Endothelial cell of umbilical vein (primary cell): ENCODE measurements around the gene SIGMAR1. TPM values are rescaled to one million over a fixed set of nuclear protein-coding genes. Genes with fewer than 3 reads are reported as not detected.

Experiments used
- BruUV-seq: library from RNA; stranded (reverse); fragments of 400-500 nt; replicated peaks from 2 replicates; lab custom pipeline; 2021; lab: Mats Ljungman, UMichigan
- CTCF ChIA-PET: fragments of 300-600, 350-600 bp; sonication (Branson Sonifier 250); formaldehyde crosslinking; loops from one replicate; lab custom pipeline; 2021; ENCODE audit warnings: antibody characterized with exemption, inconsistent platforms; lab: Charles Lee
- POLR2A ChIA-PET: fragments of 300-600, 350-600 bp; sonication (Branson Sonifier 250); formaldehyde crosslinking; loops from one replicate; lab custom pipeline; 2021; ENCODE audit warnings: antibody characterized with exemption, inconsistent platforms; lab: Charles Lee
- DNase-seq: peaks from one replicate; pipeline ENCODE4 v3.0.0-alpha.2; 2011; ENCODE audit warnings: low read depth, low spot score
- FAIRE-seq: peaks from 2 replicates; lab custom pipeline; 2011; peaks lifted over from hg19 to GRCh38; lab: Jason Lieb, UNC
- H2AFZ ChIP-seq: 2 replicates; pipeline ENCODE4 v1.6.0; 2012; ENCODE audit warnings: low read depth, low read length, control low read depth, inconsistent platforms
- H3K27ac ChIP-seq: 2 replicates; pipeline ENCODE4 v1.5.1; 2011; ENCODE audit warnings: low read depth, mild to moderate bottlenecking, control low read depth, low read length, moderate library complexity; ENCODE audit not compliant: insufficient read depth
- H3K27me3 ChIP-seq, 2 experiments: 2 replicates each; pipeline versions ENCODE4 v1.6.0 to v1.6.1; 2011; ENCODE audit warnings: low read length in 2 of 2, mixed read lengths in 1 of 2; ENCODE audit not compliant: control insufficient read depth in 2 of 2, insufficient read depth in 2 of 2
- H3K36me3 ChIP-seq, 2 experiments: 2 replicates in 1 of 2; 3 replicates in 1 of 2; pipeline ENCODE4 v1.5.1; 2011; ENCODE audit warnings: low read length in 2 of 2, mild to moderate bottlenecking in 1 of 2, moderate library complexity in 1 of 2; ENCODE audit not compliant: control insufficient read depth in 2 of 2, insufficient read depth in 2 of 2; ENCODE audit errors: extremely low read depth in 1 of 2
- H3K4me1 ChIP-seq: 3 replicates; pipeline ENCODE4 v1.5.1; 2011; ENCODE audit warnings: mild to moderate bottlenecking, low read length; ENCODE audit not compliant: control insufficient read depth, insufficient read depth; ENCODE audit errors: extremely low read depth
- H3K4me2 ChIP-seq: 2 replicates; pipeline ENCODE4 v1.6.1; 2011; ENCODE audit warnings: low read length, control low read depth, mixed read lengths; ENCODE audit not compliant: insufficient read depth
- H3K4me3 ChIP-seq, 3 experiments: fragments of 200-600 bp in 1 of 3; sonication (generic), shearing (Covaris generic) in 1 of 3; replicated peaks in 1 of 3; 2 replicates each; pipeline ENCODE4 v1.5.1; 2011 to 2016; ENCODE audit warnings: control low read depth in 3 of 3, low read length in 3 of 3, mild to moderate bottlenecking in 2 of 3, inconsistent platforms in 1 of 3, low read depth in 1 of 3, moderate library complexity in 1 of 3; ENCODE audit not compliant: insufficient read depth in 1 of 3
- H3K79me2 ChIP-seq: 2 replicates; pipeline ENCODE4 v1.6.0; 2012; ENCODE audit warnings: low read length, inconsistent platforms; ENCODE audit not compliant: control insufficient read depth, insufficient read depth
- H3K9ac ChIP-seq: replicated peaks from 2 replicates; pipeline ENCODE3; 2011; ENCODE audit warnings: low read length, control low read depth; ENCODE audit not compliant: insufficient read depth; ENCODE audit errors: extremely low read depth
- H3K9me1 ChIP-seq: replicated peaks from 3 replicates; pipeline ENCODE4 v1.6.0; 2011; ENCODE audit warnings: mild to moderate bottlenecking, low read length; ENCODE audit not compliant: control insufficient read depth, insufficient read depth; ENCODE audit errors: extremely low read depth
- H3K9me3 ChIP-seq: replicated peaks from 2 replicates; pipeline ENCODE4 v1.5.1; 2012; ENCODE audit warnings: low read length, inconsistent platforms; ENCODE audit not compliant: control insufficient read depth, insufficient read depth
- H4K20me1 ChIP-seq: replicated peaks from 2 replicates; pipeline ENCODE3; 2011; ENCODE audit warnings: mild to moderate bottlenecking, low read length; ENCODE audit not compliant: control insufficient read depth, insufficient read depth; ENCODE audit errors: extremely low read depth
- CTCF ChIP-seq, 2 donors: IDR thresholded peaks; 1 replicate in 1 of 2; 2 replicates in 1 of 2; pipeline ENCODE4 v1.5.1; 2011; ENCODE audit warnings: low read length in 2 of 2, mild to moderate bottlenecking in 2 of 2, moderate library complexity in 2 of 2, control low read depth in 1 of 2, inconsistent platforms in 1 of 2, low read depth in 1 of 2; ENCODE audit not compliant: insufficient read depth in 1 of 2; ENCODE audit errors: extremely low read depth in 1 of 2
- EZH2 ChIP-seq: IDR thresholded peaks from 2 replicates; pipeline ENCODE4 v1.6.1; 2012; ENCODE audit warnings: borderline replicate concordance, low read depth, mild to moderate bottlenecking, moderate library complexity, low read length, inconsistent platforms; ENCODE audit not compliant: severe bottlenecking
- FOS ChIP-seq: IDR thresholded peaks from 2 replicates; pipeline ENCODE4 v1.6.1; 2011; ENCODE audit warnings: mild to moderate bottlenecking, low read length, moderate library complexity, borderline replicate concordance; ENCODE audit not compliant: insufficient read depth
- GATA2 ChIP-seq: IDR thresholded peaks from 2 replicates; pipeline ENCODE4 v1.7.0; 2011; ENCODE audit warnings: low read depth, mild to moderate bottlenecking, moderate library complexity, mixed read lengths, low read length; ENCODE audit not compliant: insufficient read length, insufficient read depth
- JUN ChIP-seq: IDR thresholded peaks from 2 replicates; pipeline ENCODE4 v1.6.1; 2011; ENCODE audit warnings: borderline replicate concordance, low read depth; ENCODE audit not compliant: insufficient read length, insufficient read depth
- MYC ChIP-seq: IDR thresholded peaks from one replicate; pipeline ENCODE4 v1.6.1; 2011; ENCODE audit warnings: mild to moderate bottlenecking, low read depth, low read length
- POLR2A ChIP-seq: IDR thresholded peaks from 2 replicates; pipeline ENCODE4 v1.6.1; 2012; ENCODE audit warnings: low read depth, mild to moderate bottlenecking, control low read depth, low read length
- POLR2AphosphoS5 ChIP-seq: IDR thresholded peaks from 2 replicates; pipeline ENCODE4 v1.6.1; 2012; ENCODE audit warnings: low read depth, mild to moderate bottlenecking, control low read depth, low read length, moderate library complexity; ENCODE audit not compliant: insufficient read depth
- dilution Hi-C: fragments of 300-500 bp; cut with MboI; formaldehyde crosslinking; loops from one replicate; pipeline ENCODE4 v1.15.0; 2019; ENCODE audit warnings: low sequenced_read_pairs; ENCODE audit not compliant: extremely low pct_ligation_motif_present
- intact Hi-C: fragments of 100-400 bp; cut with micrococcal nuclease; formaldehyde crosslinking; loops from one replicate; pipeline ENCODE4 v1.10.0; 2022
- polyA plus RNA-seq, 4 experiments: library from polyadenylated mRNA; depleted of rRNA in 3 of 4; stranded (reverse) in 3 of 4; unstranded in 1 of 4; fragments of >200 nt; gene quantifications; 2 replicates each; pipeline versions ENCODE4 v1.2.1 to v1.2.3, GENCODE V29; 2011 to 2012; ENCODE audit warnings: missing spikeins in 1 of 4
- total RNA-seq: library from RNA; stranded (reverse); gene quantifications from 2 replicates; pipeline ENCODE4 v1.2.3, GENCODE V29; 2021
- TF ChIP-seq, protein P1 (sequence below): IDR thresholded peaks from 2 replicates; pipeline ENCODE4 v1.6.1; 2011; ENCODE audit not compliant: insufficient read depth, insufficient read length

The SIGMAR1 gene
- total and polyA plus RNA-seq, 2 donors (not counting 3 experiments of a cell fraction or from before 2014, with no cell fraction given): 78.4 to 81.2 TPM

DNA sequence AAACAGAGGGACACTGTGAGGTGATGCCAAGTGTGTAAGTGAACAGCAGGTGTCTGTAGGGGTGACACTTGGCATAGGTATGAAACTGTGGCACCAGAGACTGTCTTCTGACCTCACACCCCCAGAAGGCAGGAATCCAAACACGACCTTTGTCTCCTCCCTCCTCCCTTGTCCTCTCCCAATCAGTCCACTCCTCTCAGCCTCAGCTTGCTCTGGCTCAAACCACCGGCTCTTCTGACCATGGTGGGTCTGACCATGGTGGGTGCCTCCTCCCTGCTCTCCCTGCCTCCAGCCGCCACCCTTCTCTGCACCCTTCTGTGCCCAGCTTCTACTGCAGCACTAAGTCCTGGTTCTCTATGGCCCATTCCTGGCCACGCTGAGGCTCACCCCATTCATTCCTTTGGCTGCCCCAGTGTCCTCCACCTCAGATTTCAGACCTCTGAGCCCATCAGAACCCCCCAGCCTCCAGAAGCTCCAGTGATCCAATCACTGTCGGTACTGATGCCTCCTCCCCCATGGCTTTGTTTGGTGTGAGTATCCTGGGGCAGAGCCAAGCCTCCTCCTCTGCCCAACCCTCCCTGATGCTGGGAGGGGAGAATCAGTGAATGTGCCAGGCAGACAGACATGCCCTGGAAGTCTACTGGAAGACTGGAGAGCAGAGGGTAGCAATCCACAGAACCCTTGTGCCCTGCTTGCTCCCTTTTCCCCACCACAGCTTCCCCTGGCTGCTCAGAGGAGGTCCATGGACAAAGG is 7.0 kb downstream of the SIGMAR1 start:
- TF ChIP-seq, protein P1, sequence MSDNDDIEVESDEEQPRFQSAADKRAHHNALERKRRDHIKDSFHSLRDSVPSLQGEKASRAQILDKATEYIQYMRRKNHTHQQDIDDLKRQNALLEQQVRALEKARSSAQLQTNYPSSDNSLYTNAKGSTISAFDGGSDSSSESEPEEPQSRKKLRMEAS: no peak
- TF ChIP-seq FOS (no peak), CTCF (IDR thresholded peaks at IDR 0.05; ENCODE audit: extremely low read depth in 1 of 2, insufficient read depth in 1 of 2, low read depth in 1 of 2, low read length in 2 of 2) (no peak), POLR2A (no peak), POLR2AphosphoS5 (no peak), GATA2 (no peak), MYC (no peak), JUN (no peak), EZH2 (no peak)
- no peaks in the 10 kb centered on the region for H3K9me3 ChIP-seq
- dilution Hi-C loops (no loop called here), intact Hi-C loops (no loop called here)
- H4K20me1 ChIP-seq: no peaks in the 10 kb centered on the region
- FAIRE-seq: no peak
- peaks cover 10% of the 10 kb centered on the region for H3K4me1 ChIP-seq
- H3K4me2 ChIP-seq: no peak overlapping the region
- no peak overlapping the region for H2AFZ ChIP-seq
- no peak overlapping the region for H3K4me3 ChIP-seq
- no peak for DNase-seq
- peaks cover 50 to 58% of the 10 kb centered on the region in 2 experiments for H3K27me3 ChIP-seq
- H3K27ac ChIP-seq: no peak overlapping the region
- peaks cover 4% of the 10 kb centered on the region for H3K79me2 ChIP-seq
- no peaks in the 10 kb centered on the region for H3K9me1 ChIP-seq
- BruUV-seq: no TSS peak
- H3K9ac ChIP-seq: no peak overlapping the region
- H3K36me3 ChIP-seq: peaks cover 0 to 2% of the 10 kb centered on the region in 2 experiments
- POLR2A ChIA-PET: no interaction called here
- CTCF ChIA-PET: interaction anchor here (0.7 to 1.0 kb wide), 3 partner anchors 10 to 72 kb away, joined by 3 read pairs; partner anchors contain the start of gene DCTN3
